GM10248 (cell line): ENCODE data around the gene TXLNA.
"Not testable (repeated sequence)": the region's sequence is repeated elsewhere in the genome, so short reads cannot be mapped to it uniquely, and the experiment has no call there.

ENCODE experiments used
- CTCF ChIA-PET: fragments of 300-600 bp; sonication (Branson Sonifier 250); formaldehyde crosslinking; extraction: SDS; loops from one replicate; lab custom pipeline; 2021; ENCODE audit warnings: antibody characterized with exemption; lab: Yijun Ruan, JAX
- POLR2A ChIA-PET: fragments of 350-650 bp; sonication (Branson Sonifier 250); formaldehyde crosslinking; extraction: SDS; loops from one replicate; lab custom pipeline; 2020; ENCODE audit warnings: antibody characterized with exemption; lab: Yijun Ruan, JAX
- DNase-seq: peaks from one replicate; pipeline ENCODE4 v3.0.0; 2012; ENCODE audit errors: extremely low spot score
- TF ChIP-seq, protein P1 (sequence below): IDR thresholded peaks from 2 replicates; pipeline ENCODE4 v1.5.1; 2012; ENCODE audit warnings: mild to moderate bottlenecking, low read depth; ENCODE audit errors: extremely low read depth, missing control alignments, control extremely low read depth

Gene TXLNA

GRCh38 chr1:32179443-32180185, at the start of gene TXLNA:
TSS of gene TXLNA (plus strand) at chr1:32179675. CDS start at chr1:32180346, 671 bp downstream.
- TF ChIP-seq, protein P1, sequence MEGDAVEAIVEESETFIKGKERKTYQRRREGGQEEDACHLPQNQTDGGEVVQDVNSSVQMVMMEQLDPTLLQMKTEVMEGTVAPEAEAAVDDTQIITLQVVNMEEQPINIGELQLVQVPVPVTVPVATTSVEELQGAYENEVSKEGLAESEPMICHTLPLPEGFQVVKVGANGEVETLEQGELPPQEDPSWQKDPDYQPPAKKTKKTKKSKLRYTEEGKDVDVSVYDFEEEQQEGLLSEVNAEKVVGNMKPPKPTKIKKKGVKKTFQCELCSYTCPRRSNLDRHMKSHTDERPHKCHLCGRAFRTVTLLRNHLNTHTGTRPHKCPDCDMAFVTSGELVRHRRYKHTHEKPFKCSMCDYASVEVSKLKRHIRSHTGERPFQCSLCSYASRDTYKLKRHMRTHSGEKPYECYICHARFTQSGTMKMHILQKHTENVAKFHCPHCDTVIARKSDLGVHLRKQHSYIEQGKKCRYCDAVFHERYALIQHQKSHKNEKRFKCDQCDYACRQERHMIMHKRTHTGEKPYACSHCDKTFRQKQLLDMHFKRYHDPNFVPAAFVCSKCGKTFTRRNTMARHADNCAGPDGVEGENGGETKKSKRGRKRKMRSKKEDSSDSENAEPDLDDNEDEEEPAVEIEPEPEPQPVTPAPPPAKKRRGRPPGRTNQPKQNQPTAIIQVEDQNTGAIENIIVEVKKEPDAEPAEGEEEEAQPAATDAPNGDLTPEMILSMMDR: peak; percentile 11
- peak; percentile 98 for DNase-seq
- POLR2A ChIA-PET: interaction anchor here (0.6 to 2.5 kb wide), 7 partner anchors 11 to 156 kb away, joined by 3 to 13 read pairs (median 4); partner anchors contain the start of genes CCDC28B, KPNA6 and MARCKSL1
- CTCF ChIA-PET: interaction anchor here (0.8 to 3.4 kb wide), 7 partner anchors 22 to 137 kb away, joined by 3 to 11 read pairs (median 3); partner anchors contain the start of genes CCDC28B and LCK

DNA sequence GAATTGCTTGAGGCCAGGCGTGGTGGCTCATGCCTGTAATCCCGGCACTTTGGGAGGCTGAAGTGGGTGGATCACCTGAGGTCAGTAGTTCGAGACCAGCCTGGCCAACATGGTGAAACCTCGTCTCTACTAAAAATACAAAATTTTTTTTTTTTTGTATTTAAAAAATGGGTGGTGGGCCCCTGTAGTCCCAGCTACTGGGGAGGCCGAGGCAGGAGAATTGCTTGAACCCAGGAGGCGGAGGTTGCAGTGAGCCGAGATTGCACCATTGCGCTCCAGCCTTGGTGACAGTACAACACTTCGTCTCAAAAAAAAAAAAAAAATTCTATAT, 45.6 kb upstream of the TXLNA start:
- CTCF ChIA-PET: interaction anchor here (1.3 kb wide), 1 partner anchor 13 kb away, joined by 5 read pairs; no protein-coding TSS in a partner anchor
- POLR2A ChIA-PET: interaction anchor here (0.7 kb wide), 1 partner anchor 16 kb away, joined by 4 read pairs; no protein-coding TSS in a partner anchor
- not testable (repeated sequence) for DNase-seq

- POLR2A ChIA-PET: no interaction called here
- CTCF ChIA-PET: interaction anchor here (1.0 kb wide), 1 partner anchor 25 kb away, joined by 3 read pairs; no protein-coding TSS in a partner anchor
- TF ChIP-seq, protein P1: no peak
- no peak for DNase-seq
Observed at GRCh38 chr1:32137111-32137510, 42.4 kb upstream of the TXLNA start.

- TF ChIP-seq, protein P1: no peak
- POLR2A ChIA-PET: interaction anchor here (0.6 kb wide), 2 partner anchors 66 to 160 kb away, joined by 3 to 9 read pairs; partner anchors contain the start of gene TMEM39B
- DNase-seq: no peak
- CTCF ChIA-PET: interaction anchor here (1.4 to 1.7 kb wide), 2 partner anchors 11 to 20 kb away, joined by 4 read pairs; no protein-coding TSS in a partner anchor
Observed at GRCh38 chr1:32138965-32139364, 40.5 kb upstream of the TXLNA start.

- TF ChIP-seq, protein P1: no peak
- no peak for DNase-seq
- ChIA-PET CTCF (no interaction called here), POLR2A (no interaction called here)
Observed at GRCh38 chr1:32142446-32143301, 36.8 kb upstream of the TXLNA start.

- DNase-seq, CTCF ChIA-PET, POLR2A ChIA-PET: not testable (repeated sequence)
Observed at GRCh38 chr1:32143302-32143695, 36.2 kb upstream of the TXLNA start.

GRCh38 chr1:32144033-32144432, 35.4 kb upstream of the TXLNA start:
- POLR2A ChIA-PET: no interaction called here
- CTCF ChIA-PET: no interaction called here
- DNase-seq: no peak
- TF ChIP-seq, protein P1: no peak

GRCh38 chr1:32147799-32148198, 31.7 kb upstream of the TXLNA start:
- CTCF ChIA-PET, POLR2A ChIA-PET, DNase-seq: not testable (repeated sequence)
